Hepatocyte (in vitro differentiated cells): Measurements from ENCODE around the gene NT5E.

ENCODE experiments used
- CTCF ChIP-seq: fragments of 200-600 bp; sonication (generic); IDR thresholded peaks from 2 replicates; pipeline ENCODE4 v1.5.1; 2016; ENCODE audit warnings: antibody characterized with exemption, mild to moderate bottlenecking; ENCODE audit not compliant: poor library complexity
- EZH2 ChIP-seq: fragments of 200-600 bp; sonication (generic); IDR thresholded peaks from 2 replicates; pipeline ENCODE4 v1.6.1; 2016; ENCODE audit warnings: antibody characterized with exemption, mild to moderate bottlenecking, borderline replicate concordance
- EZH2phosphoT487 ChIP-seq: fragments of 200-600 bp; sonication (generic); IDR thresholded peaks from one replicate; pipeline ENCODE4 v1.6.1; 2018; ENCODE audit warnings: antibody characterized with exemption, mild to moderate bottlenecking, low read depth, moderate library complexity; ENCODE audit not compliant: unreplicated experiment, severe bottlenecking

DNA sequence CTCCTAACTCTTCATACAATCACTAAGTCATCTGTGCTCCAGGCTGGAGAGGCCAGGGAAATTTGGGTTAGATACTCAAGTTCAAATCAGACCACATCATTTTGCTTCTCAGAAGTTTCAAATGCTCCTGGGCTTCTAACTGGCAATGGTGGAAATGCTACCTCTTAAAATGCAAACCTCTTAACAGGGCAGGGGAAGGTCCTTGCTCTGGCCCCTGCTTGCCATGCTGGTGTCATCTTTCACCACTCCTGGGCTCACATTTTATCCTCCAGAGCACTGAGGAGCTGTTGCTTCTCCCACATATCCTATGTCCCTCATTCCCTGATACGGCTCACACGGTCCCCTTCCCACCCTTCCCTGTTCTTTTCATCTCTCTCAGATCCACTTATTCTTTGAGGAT lies 41.8 kb upstream of the NT5E start:
- TF ChIP-seq CTCF (no peak), EZH2phosphoT487 (no peak), EZH2 (no peak)
